ENCODE data around the gene TFEB. TPM values are rescaled to one million over a fixed set of nuclear protein-coding genes. Genes with fewer than 3 reads are reported as not detected.

Gene TFEB
- total RNA-seq, 1 donor from 2014 or later: 35.5 TPM

- DNase-seq (ENCODE audit: low spot score): no peak
- no peak for ATAC-seq
- intact Hi-C loops (cut with DNase I): no loop called here
Measured at GRCh38 chr6:41671376-41671775, 64.0 kb downstream of the TFEB start.

GRCh38 chr6:41670703-41671360 is 64.6 kb downstream of the TFEB start:
- no peak for DNase-seq (ENCODE audit: low spot score)
- intact Hi-C loops (cut with DNase I): no loop called here

GRCh38 chr6:41668968-41669367 is 66.4 kb downstream of the TFEB start:
- DNase-seq (ENCODE audit: low spot score) (no peak), ATAC-seq (no peak)
- intact Hi-C loops (cut with DNase I): no loop called here

More at GRCh38 chr6:41670703-41671360, 64.6 kb downstream of the TFEB start:
- ATAC-seq: no peak

GRCh38 chr6:41667195-41667594 is 68.2 kb downstream of the TFEB start:
- intact Hi-C loops (cut with DNase I): no loop called here
- ATAC-seq (no peak), DNase-seq (ENCODE audit: low spot score) (no peak)

- intact Hi-C loops (cut with DNase I): no loop called here
- ATAC-seq: no peak
- DNase-seq (ENCODE audit: low spot score): no peak
Measured at GRCh38 chr6:41664271-41664670, 71.1 kb downstream of the TFEB start.

- ATAC-seq (no peak), DNase-seq (ENCODE audit: low spot score) (no peak)
- intact Hi-C loops (cut with DNase I): no loop called here
Measured at GRCh38 chr6:41663568-41663967, 71.8 kb downstream of the TFEB start.

- no peak for ATAC-seq
- intact Hi-C loops (cut with DNase I): no loop called here
- DNase-seq (ENCODE audit: low spot score): no peak
Measured at GRCh38 chr6:41659935-41660334, 75.5 kb downstream of the TFEB start.

GRCh38 chr6:41658636-41659035 is 76.8 kb downstream of the TFEB start:
- ATAC-seq (no peak), DNase-seq (ENCODE audit: low spot score) (no peak)
- intact Hi-C loops (cut with DNase I): no loop called here

GRCh38 chr6:41657131-41658094 is 78.0 kb downstream of the TFEB start:
- intact Hi-C loops (cut with DNase I): no loop called here
- DNase-seq (ENCODE audit: low spot score) (no peak), ATAC-seq (no peak)

GRCh38 chr6:41656002-41656691 is 79.3 kb downstream of the TFEB start:
- intact Hi-C loops (cut with DNase I): no loop called here
- peak; percentile 42 for ATAC-seq
- DNase-seq (ENCODE audit: low spot score): no peak

- intact Hi-C loops (cut with DNase I): no loop called here
- ATAC-seq: peak; percentile 5
- DNase-seq (ENCODE audit: low spot score): no peak
Measured at GRCh38 chr6:41655646-41656001, 79.8 kb downstream of the TFEB start.

- intact Hi-C loops (cut with DNase I): no loop called here
- no peak for ATAC-seq
- no peak for DNase-seq (ENCODE audit: low spot score)
Measured at GRCh38 chr6:41655176-41655575, 80.2 kb downstream of the TFEB start.

- DNase-seq (ENCODE audit: low spot score) (no peak), ATAC-seq (no peak)
- intact Hi-C loops (cut with DNase I): no loop called here
Measured at GRCh38 chr6:41654698-41655151, 80.7 kb downstream of the TFEB start.

GRCh38 chr6:41654151-41654697 is 81.2 kb downstream of the TFEB start:
- ATAC-seq: no peak
- no peak for DNase-seq (ENCODE audit: low spot score)
- intact Hi-C loops (cut with DNase I): no loop called here

- intact Hi-C loops (cut with DNase I): no loop called here
- DNase-seq (ENCODE audit: low spot score) (no peak), ATAC-seq (no peak)
Measured at GRCh38 chr6:41653691-41654090, 81.7 kb downstream of the TFEB start.

GRCh38 chr6:41652866-41653652 is 82.3 kb downstream of the TFEB start:
- DNase-seq (ENCODE audit: low spot score) (peak; percentile 42), ATAC-seq (no peak)
- intact Hi-C loops (cut with DNase I): no loop called here

- no peak for DNase-seq (ENCODE audit: low spot score)
- intact Hi-C loops (cut with DNase I): no loop called here
- no peak for ATAC-seq
Measured at GRCh38 chr6:41651962-41652657, 83.3 kb downstream of the TFEB start.
